AG04450 (cell line): Measurements from ENCODE around the gene BABAM2. TPM values are rescaled to one million over a fixed set of nuclear protein-coding genes. Genes with fewer than 3 reads are reported as not detected.

Experiments used
- CTCF ChIA-PET: fragments of 300-600, 350-600 bp; formaldehyde crosslinking; extraction: SDS; loops from one replicate; lab custom pipeline; 2022; ENCODE audit warnings: antibody characterized with exemption, inconsistent platforms; lab: Charles Lee
- POLR2A ChIA-PET: fragments of 350-600 bp; formaldehyde crosslinking; extraction: SDS; loops from one replicate; lab custom pipeline; 2021; ENCODE audit warnings: antibody characterized with exemption, inconsistent platforms; lab: Yijun Ruan, JAX
- DNase-seq: peaks from one replicate; pipeline ENCODE4 v3.0.0-alpha.2; 2011; ENCODE audit warnings: low read depth, low spot score
- H3K27ac ChIP-seq: one replicate; pipeline ENCODE4 v1.5.1; 2012; ENCODE audit warnings: low read depth, low read length, control low read depth
- H3K27me3 ChIP-seq: one replicate; pipeline ENCODE4 v1.6.0; 2012; ENCODE audit warnings: low read length; ENCODE audit not compliant: control insufficient read depth, insufficient read depth
- H3K4me3 ChIP-seq: 2 replicates; pipeline ENCODE4 v1.5.1; 2011; ENCODE audit warnings: mild to moderate bottlenecking, low read depth, low read length, control low read depth
- H3K9me3 ChIP-seq: 2 replicates; pipeline ENCODE4 v1.5.1; 2012; ENCODE audit warnings: low read length; ENCODE audit not compliant: control insufficient read depth, insufficient read depth
- CTCF ChIP-seq: IDR thresholded peaks from 2 replicates; pipeline ENCODE4 v1.5.1; 2011; ENCODE audit warnings: low read depth, low read length, control low read depth, inconsistent platforms
- polyA plus RNA-seq: library from polyadenylated mRNA; depleted of rRNA; stranded (reverse); fragments of >200 nt; gene quantifications from 2 replicates; pipeline ENCODE4 v1.2.3, GENCODE V29; 2011

Gene BABAM2
- polyA plus RNA-seq, 1 experiment, result 44.5 TPM

GRCh38 chr2:28346587-28346986, 456.1 kb downstream of the BABAM2 start:
- ChIA-PET POLR2A (no interaction called here), CTCF (no interaction called here)
- Histone ChIP-seq H3K9me3 (no peaks in the 10 kb centered on the region; the same call in 1 of the 2 replicates), H3K27ac (peak overlapping the region; percentile 21), H3K27me3 (no peaks in the 10 kb centered on the region), H3K4me3 (no peak overlapping the region)
- TF ChIP-seq CTCF, result no peak
- DNase-seq, result peak; percentile 70

GRCh38 chr2:28347193-28347592, 456.7 kb downstream of the BABAM2 start:
- no peak overlapping the region for H3K27ac ChIP-seq
- no peak overlapping the region for H3K4me3 ChIP-seq
- DNase-seq, result no peak
- no peaks in the 10 kb centered on the region for H3K27me3 ChIP-seq
- H3K9me3 ChIP-seq, result no peaks in the 10 kb centered on the region; the same call in 1 of the 2 replicates
- ChIA-PET POLR2A (no interaction called here), CTCF (no interaction called here)
- no peak for TF ChIP-seq CTCF

GRCh38 chr2:28347596-28347995, 457.1 kb downstream of the BABAM2 start:
- Histone ChIP-seq H3K4me3 (no peak overlapping the region), H3K27me3 (no peaks in the 10 kb centered on the region), H3K9me3 (no peaks in the 10 kb centered on the region; the same call in 1 of the 2 replicates), H3K27ac (no peak overlapping the region)
- CTCF ChIA-PET, result interaction anchor here (0.7 kb wide), 1 partner anchor 10 kb away, joined by 4 read pairs; no protein-coding TSS in a partner anchor
- POLR2A ChIA-PET, result no interaction called here
- no peak for DNase-seq
- TF ChIP-seq CTCF, result no peak

GRCh38 chr2:28348149-28348567, 457.6 kb downstream of the BABAM2 start:
- no peak overlapping the region for H3K27ac ChIP-seq
- no peaks in the 10 kb centered on the region; the same call in 1 of the 2 replicates for H3K9me3 ChIP-seq
- no peaks in the 10 kb centered on the region for H3K27me3 ChIP-seq
- ChIA-PET CTCF (interaction anchor here (0.7 kb wide), 1 partner anchor 9 kb away, joined by 4 read pairs; no protein-coding TSS in a partner anchor), POLR2A (no interaction called here)
- H3K4me3 ChIP-seq, result no peak overlapping the region
- TF ChIP-seq CTCF, result no peak
- DNase-seq, result no peak

- Histone ChIP-seq H3K4me3 (no peak overlapping the region), H3K9me3 (no peaks in the 10 kb centered on the region; the same call in 1 of the 2 replicates), H3K27me3 (no peaks in the 10 kb centered on the region), H3K27ac (no peak overlapping the region)
- TF ChIP-seq CTCF, result no peak
- DNase-seq, result no peak
- POLR2A ChIA-PET, result interaction anchor here (0.7 kb wide), 1 partner anchor 56 kb away, joined by 3 read pairs; no protein-coding TSS in a partner anchor
- CTCF ChIA-PET, result no interaction called here
These were observed 458.4 kb downstream of the BABAM2 start for GRCh38 chr2:28348921-28349320.
